SU-DHL-6 (cell line): ENCODE measurements around the gene TIMM23B.
"Not testable (repeated sequence)": the region's sequence is repeated elsewhere in the genome, so short reads cannot be mapped to it uniquely, and the experiment has no call there.

Experiments
- H2AFZ ChIP-seq: fragments of 200-600 bp; sonication (generic); 2 replicates; pipeline ENCODE4 v1.6.1; 2014; ENCODE audit warnings: low read depth, mild to moderate bottlenecking, moderate library complexity, mixed read lengths, antibody characterized with exemption, low read length; ENCODE audit not compliant: severe bottlenecking
- H3F3A ChIP-seq: fragments of 200-600 bp; shearing (Covaris generic); 2 replicates; pipeline ENCODE4 v1.6.0; 2016; ENCODE audit warnings: antibody characterized with exemption, mild to moderate bottlenecking; ENCODE audit not compliant: insufficient read depth
- H3K27ac ChIP-seq: fragments of 200-600 bp; sonication (generic); 2 replicates; pipeline ENCODE4 v1.5.1; 2016; ENCODE audit warnings: low read depth, mild to moderate bottlenecking, low read length, moderate library complexity, mixed read lengths
- H3K27me3 ChIP-seq: fragments of 200-600 bp; sonication (generic), shearing (Covaris generic); 2 replicates; pipeline ENCODE4 v1.6.0; 2014; ENCODE audit warnings: mild to moderate bottlenecking, low read length
- H3K36me3 ChIP-seq: fragments of 200-600 bp; sonication (generic); 2 replicates; pipeline ENCODE4 v1.6.1; 2014; ENCODE audit warnings: mild to moderate bottlenecking, low read length, mixed read lengths
- H3K4me2 ChIP-seq: fragments of 300-600, 200-600 bp; shearing (Covaris generic), sonication (generic); 2 replicates; pipeline ENCODE4 v1.6.0; 2014; ENCODE audit warnings: low read length, low read depth, mild to moderate bottlenecking; ENCODE audit not compliant: poor library complexity, severe bottlenecking
- H3K4me3 ChIP-seq: fragments of 200-600 bp; sonication (generic); 2 replicates; pipeline ENCODE4 v1.5.1; 2014; ENCODE audit warnings: antibody characterized with exemption, low read length, mild to moderate bottlenecking, mixed read lengths; ENCODE audit not compliant: insufficient read depth, poor library complexity, severe bottlenecking
- H3K79me2 ChIP-seq: fragments of 200-600 bp; sonication (generic); 2 replicates; pipeline ENCODE4 v1.6.1; 2014; ENCODE audit warnings: mild to moderate bottlenecking, low read length, moderate library complexity; ENCODE audit not compliant: insufficient read depth
- H3K9ac ChIP-seq: fragments of 200-600 bp; sonication (generic); 2 replicates; pipeline ENCODE4 v1.7.0; 2014; ENCODE audit warnings: mild to moderate bottlenecking, low read length
- H3K9me2 ChIP-seq: fragments of 200-600 bp; sonication (generic); replicated peaks from 2 replicates; pipeline ENCODE4 v1.6.1; 2014; ENCODE audit warnings: low read length; ENCODE audit not compliant: insufficient read depth
- H3K9me3 ChIP-seq: fragments of 200-600 bp; sonication (generic); 2 replicates; pipeline ENCODE4 v1.6.1; 2014; ENCODE audit warnings: low read length, mixed read lengths; ENCODE audit not compliant: insufficient read depth
- H4K20me1 ChIP-seq: fragments of 200-600 bp; sonication (generic); 2 replicates; pipeline ENCODE4 v1.6.1; 2014; ENCODE audit warnings: low read depth, mild to moderate bottlenecking, antibody characterized with exemption, low read length, moderate library complexity, mixed read lengths

The TIMM23B gene

GRCh38 chr10:49922041-49922440 is 19.8 kb upstream of the TIMM23B start:
- H3K9me3 ChIP-seq, H3K9me2 ChIP-seq, H3F3A ChIP-seq, H2AFZ ChIP-seq, H3K27ac ChIP-seq, H3K27me3 ChIP-seq, H3K79me2 ChIP-seq, H3K4me2 ChIP-seq, H4K20me1 ChIP-seq, H3K36me3 ChIP-seq, H3K9ac ChIP-seq, H3K4me3 ChIP-seq: not testable (repeated sequence)

- H3K27me3 ChIP-seq, H3K4me3 ChIP-seq, H3K36me3 ChIP-seq, H4K20me1 ChIP-seq, H3K9ac ChIP-seq, H3K27ac ChIP-seq, H3K4me2 ChIP-seq, H3F3A ChIP-seq, H2AFZ ChIP-seq, H3K79me2 ChIP-seq, H3K9me3 ChIP-seq, H3K9me2 ChIP-seq: not testable (repeated sequence)
Measured at GRCh38 chr10:49923572-49923971, 18.3 kb upstream of the TIMM23B start.

- not testable (repeated sequence) for H4K20me1 ChIP-seq, H3K27me3 ChIP-seq, H3K9me2 ChIP-seq, H3K9me3 ChIP-seq, H3K27ac ChIP-seq, H2AFZ ChIP-seq, H3K36me3 ChIP-seq, H3K4me2 ChIP-seq, H3K4me3 ChIP-seq, H3K9ac ChIP-seq, H3F3A ChIP-seq, H3K79me2 ChIP-seq
Measured at GRCh38 chr10:49931276-49931675, 10.6 kb upstream of the TIMM23B start.

- H3K9me3 ChIP-seq, H3K9me2 ChIP-seq, H3K79me2 ChIP-seq: not testable (repeated sequence)
Measured at GRCh38 chr10:49931959-49932728, 9.7 kb upstream of the TIMM23B start.

GRCh38 chr10:49942339-49942705 is 469 bp downstream of the TIMM23B start:
- H2AFZ ChIP-seq, result peak overlapping the region; percentile 76
- not testable (repeated sequence) for H3K9me2 ChIP-seq, H3K36me3 ChIP-seq, H3K27me3 ChIP-seq, H3K9me3 ChIP-seq, H4K20me1 ChIP-seq, H3F3A ChIP-seq, H3K27ac ChIP-seq
- peak overlapping the region; percentile 76 for H3K4me2 ChIP-seq
- H3K79me2 ChIP-seq, result peaks cover 56% of the 10 kb centered on the region
- peak overlapping the region; percentile 86 for H3K9ac ChIP-seq
- peak overlapping the region; percentile 78 for H3K4me3 ChIP-seq

More at GRCh38 chr10:49931959-49932728, 9.7 kb upstream of the TIMM23B start:
- H3K27me3 ChIP-seq, H4K20me1 ChIP-seq, H3K36me3 ChIP-seq, H3K4me2 ChIP-seq, H3K9ac ChIP-seq, H3K4me3 ChIP-seq, H3F3A ChIP-seq, H3K27ac ChIP-seq, H2AFZ ChIP-seq: not testable (repeated sequence)

GRCh38 chr10:49943607-49944006 is 1.8 kb downstream of the TIMM23B start:
- peak overlapping the region; percentile 13 for H3K4me2 ChIP-seq
- not testable (repeated sequence) for H3K27ac ChIP-seq, H4K20me1 ChIP-seq, H3K9me2 ChIP-seq, H3F3A ChIP-seq, H3K4me3 ChIP-seq, H3K36me3 ChIP-seq, H3K9me3 ChIP-seq, H3K9ac ChIP-seq, H2AFZ ChIP-seq, H3K27me3 ChIP-seq
- peaks cover 48% of the 10 kb centered on the region for H3K79me2 ChIP-seq

GRCh38 chr10:49948142-49948541 is 6.3 kb downstream of the TIMM23B start:
- H3K4me2 ChIP-seq, H2AFZ ChIP-seq, H3K36me3 ChIP-seq, H3K9ac ChIP-seq, H4K20me1 ChIP-seq, H3F3A ChIP-seq, H3K4me3 ChIP-seq, H3K27ac ChIP-seq, H3K9me2 ChIP-seq, H3K27me3 ChIP-seq, H3K9me3 ChIP-seq: not testable (repeated sequence)
- H3K79me2 ChIP-seq, result peaks cover 24% of the 10 kb centered on the region

- not testable (repeated sequence) for H3K4me2 ChIP-seq, H3K27ac ChIP-seq
- H3K79me2 ChIP-seq, result peaks cover 18% of the 10 kb centered on the region
Measured at GRCh38 chr10:49948737-49949136, 6.9 kb downstream of the TIMM23B start.

More at GRCh38 chr10:49948737-49949136, 6.9 kb downstream of the TIMM23B start:
- H3F3A ChIP-seq, H4K20me1 ChIP-seq, H3K27me3 ChIP-seq, H3K9me2 ChIP-seq, H3K4me3 ChIP-seq, H3K9ac ChIP-seq, H3K9me3 ChIP-seq, H2AFZ ChIP-seq, H3K36me3 ChIP-seq: not testable (repeated sequence)
